HTERT RPE-1 (cell line): ENCODE results near the gene TCP11L2.
"Not testable (repeated sequence)": the region's sequence is repeated elsewhere in the genome, so short reads cannot be mapped to it uniquely, and the experiment has no call there.

Experiments
- in situ Hi-C: fragments of 300-500 bp; cut with MboI; formaldehyde crosslinking; loops from 4 replicates; pipeline ENCODE4 v1.14.3; 2020; ENCODE audit warnings: low sequenced_read_pairs

The TCP11L2 gene

GRCh38 chr12:106341086-106341877 lies 38.7 kb downstream of the TCP11L2 start:
- in situ Hi-C loops: no loop called here

DNA sequence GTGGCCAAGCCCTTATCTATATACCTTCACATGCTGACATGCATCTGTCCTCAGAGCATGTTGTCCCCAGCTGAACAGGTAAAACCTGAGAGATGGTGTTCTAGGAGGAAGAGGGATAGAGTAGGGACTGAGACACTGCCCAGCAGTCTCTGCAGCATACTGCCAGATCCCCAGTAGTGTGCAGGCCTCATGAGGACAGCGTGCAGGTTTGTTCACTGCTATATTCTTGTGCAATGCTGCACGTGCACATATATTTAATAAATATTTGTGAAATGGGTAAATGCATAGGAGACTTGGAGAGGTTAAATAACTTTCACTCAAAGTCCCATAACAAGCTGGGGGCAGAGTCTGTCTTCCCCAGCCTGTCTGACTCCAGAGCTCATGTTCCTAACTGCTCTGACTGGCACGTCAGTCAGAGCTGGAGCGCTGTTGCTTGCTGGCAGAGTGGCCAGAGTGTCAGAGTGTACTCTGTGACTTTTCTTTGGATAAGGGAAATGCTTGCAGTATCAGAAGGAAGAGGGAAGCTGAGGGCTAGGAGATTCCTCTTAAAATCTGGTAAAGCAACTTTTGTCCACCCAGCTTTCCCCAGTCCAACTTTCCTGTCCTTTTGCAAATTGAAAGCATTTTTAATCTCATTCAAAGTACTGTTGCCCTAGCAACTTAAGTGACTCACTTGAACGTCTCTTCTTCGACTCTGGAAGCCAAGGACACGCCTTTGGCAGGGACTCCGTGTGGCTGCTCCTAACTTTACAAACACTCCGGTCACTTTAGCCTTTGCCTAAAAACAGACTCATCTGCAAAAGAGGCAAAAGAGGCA lies 40.1 kb downstream of the TCP11L2 start:
- in situ Hi-C loops: no loop called here

DNA sequence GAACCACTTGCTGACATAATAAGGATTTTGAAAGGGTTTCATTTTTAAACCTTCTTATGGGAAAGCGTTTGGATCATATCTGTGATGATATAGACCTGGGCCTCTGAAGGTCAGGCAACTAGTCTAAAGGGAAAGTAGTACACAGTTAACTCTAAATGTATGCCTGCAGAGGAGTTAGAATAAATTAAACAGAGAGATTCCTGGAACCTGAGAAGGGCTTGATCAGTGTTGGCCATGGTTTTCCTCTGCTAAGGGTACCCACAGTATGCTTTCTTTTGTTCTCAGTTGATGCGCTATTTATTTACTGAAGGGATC lies 40.6 kb downstream of the TCP11L2 start:
- in situ Hi-C loops: no loop called here

- in situ Hi-C loops: no loop called here
These were observed 41.6 kb downstream of the TCP11L2 start for GRCh38 chr12:106344131-106344530.

- in situ Hi-C loops: no loop called here
These were observed 43.2 kb downstream of the TCP11L2 start for GRCh38 chr12:106345746-106346145.

DNA sequence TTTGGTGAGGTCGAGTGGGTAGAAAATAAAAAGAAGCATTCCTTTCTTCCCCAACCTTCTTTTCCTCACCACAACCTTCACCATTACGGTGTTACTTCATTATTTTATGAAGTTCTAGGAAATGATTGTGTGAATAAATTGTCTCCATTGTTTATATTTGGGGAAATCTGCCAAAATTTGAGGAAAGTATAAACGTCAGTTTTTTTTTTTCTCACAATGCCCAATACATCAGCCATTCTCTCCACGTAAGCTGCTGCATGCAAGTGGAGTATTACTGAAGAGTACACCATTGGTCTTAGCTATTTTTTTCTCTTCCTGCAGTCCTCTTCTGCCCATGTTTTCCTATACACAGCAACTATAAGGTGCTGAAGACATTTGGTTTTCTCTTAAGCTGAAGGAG lies 45.9 kb downstream of the TCP11L2 start:
- in situ Hi-C loops: no loop called here

DNA sequence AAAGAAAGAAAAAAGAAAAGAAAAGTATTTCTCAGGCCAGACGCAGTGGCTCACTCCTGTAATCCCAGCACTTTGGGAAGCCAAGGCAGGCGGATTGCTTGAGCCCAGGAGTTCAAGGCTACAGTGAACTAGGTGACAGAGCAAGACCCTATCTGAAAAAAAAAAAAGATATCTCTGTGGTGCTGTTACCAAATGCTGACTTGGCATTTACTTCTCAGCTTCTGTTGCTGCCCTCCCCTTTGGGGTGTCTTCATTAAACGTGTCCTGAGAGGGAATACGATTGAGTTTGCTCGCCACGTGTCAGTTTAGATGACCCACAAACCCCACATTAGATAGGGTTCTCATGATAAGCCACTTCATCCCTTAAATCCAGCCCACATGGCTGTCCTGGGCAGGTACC lies 50.6 kb downstream of the TCP11L2 start:
- in situ Hi-C loops: no loop called here

GRCh38 chr12:106357549-106358395 lies 55.2 kb downstream of the TCP11L2 start, which contains the start of gene POLR3B:
Gene POLR3B, plus strand, starts transcription at chr12:106357748. Its CDS starts 132 bp downstream, at chr12:106357880.
- in situ Hi-C loops: no loop called here

DNA sequence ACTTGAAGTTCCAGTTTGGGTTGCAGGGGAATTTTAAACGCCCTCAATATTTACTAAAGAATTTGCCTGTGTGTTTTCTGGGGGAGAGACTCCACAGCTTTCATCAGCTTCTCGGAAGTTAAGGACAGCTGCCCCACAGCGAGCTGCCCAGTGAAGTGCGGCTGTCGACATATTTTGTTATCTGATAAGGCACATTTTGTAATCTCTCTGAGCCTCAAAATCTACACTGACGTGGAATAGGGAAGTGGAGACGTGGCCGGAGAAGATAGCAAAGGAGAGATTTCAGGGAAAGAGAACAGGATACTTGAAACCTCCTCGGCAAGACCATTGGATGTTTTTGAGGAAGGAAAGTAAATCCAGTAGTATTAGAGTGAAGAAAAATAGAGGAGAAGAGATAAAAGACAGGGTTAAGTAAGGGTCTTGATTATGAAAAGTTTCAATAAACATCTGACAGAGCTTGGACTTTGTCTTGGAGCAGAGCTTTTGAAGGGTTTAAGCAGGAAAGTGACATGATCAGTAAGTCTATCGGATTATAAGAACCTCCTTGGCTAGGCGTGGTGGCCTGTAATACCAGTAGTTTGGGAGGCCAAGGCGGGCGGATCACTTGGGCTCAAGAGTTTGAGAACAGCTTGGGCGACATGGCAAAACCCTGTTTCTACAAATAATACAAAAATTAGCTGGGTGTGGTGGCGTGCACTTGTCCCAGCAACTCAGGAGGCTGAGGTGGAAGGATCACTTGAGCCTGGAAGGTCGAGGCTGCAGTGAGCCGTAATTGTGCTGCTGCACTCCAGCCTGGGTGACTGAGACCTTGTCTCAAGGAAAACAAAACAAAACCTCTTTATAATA lies 56.1 kb downstream of the TCP11L2 start:
- in situ Hi-C loops: no loop called here

DNA sequence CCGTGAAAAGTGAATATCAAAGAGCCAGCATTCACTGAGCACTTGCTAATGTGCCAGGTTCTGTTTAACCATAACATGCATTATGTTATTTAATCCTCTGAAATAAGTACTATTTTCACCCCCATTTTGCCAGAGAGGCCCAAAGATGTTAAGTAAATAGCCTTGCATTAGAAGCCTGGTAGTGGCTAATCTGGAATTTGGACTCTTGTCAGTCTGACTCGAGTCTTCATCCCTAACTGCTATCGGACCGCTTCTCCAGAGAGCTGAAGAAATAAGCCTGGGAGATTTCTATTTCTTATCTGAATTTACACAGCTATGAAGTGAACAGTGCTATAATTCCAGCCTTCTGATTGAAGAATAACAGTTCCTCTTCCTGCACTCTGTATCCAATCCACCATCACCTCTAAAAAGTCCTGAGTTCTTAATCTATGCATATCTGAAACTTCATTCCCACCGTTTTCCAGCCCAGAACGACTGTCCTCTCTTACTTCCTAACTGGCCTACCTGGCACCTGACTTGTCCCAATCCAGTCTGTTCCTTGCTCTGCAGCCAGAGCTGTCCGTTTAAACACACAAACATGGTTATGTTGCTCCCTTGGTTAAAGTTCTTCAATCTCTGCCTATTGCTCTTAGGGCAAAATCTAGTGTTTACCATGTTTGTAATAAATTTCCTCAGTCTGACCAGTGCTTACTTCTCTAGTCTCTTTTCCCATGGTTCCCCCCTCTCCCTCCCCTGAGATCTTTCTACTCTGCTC lies 57.3 kb downstream of the TCP11L2 start:
- in situ Hi-C loops: no loop called here

- in situ Hi-C loops: no loop called here
These were observed 58.0 kb downstream of the TCP11L2 start for GRCh38 chr12:106360400-106360994.

DNA sequence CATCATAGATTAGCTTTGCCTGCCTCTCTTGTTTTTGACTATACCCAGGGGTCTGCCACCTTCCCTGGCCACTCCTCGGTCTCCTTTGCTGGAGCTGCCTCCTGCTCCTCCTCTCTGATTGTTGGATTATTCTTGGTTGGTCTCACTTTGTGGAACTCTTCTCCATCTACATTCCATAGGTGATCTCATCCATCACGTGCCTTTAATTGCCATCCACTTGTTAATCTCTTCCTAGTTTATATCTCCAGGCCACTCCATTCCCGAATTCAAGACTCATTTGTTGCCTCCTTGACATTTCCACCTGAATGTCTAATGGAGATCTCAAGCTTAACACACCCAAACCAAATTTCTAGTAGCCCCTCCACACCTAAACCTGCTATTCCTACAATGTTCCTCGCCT lies 60.4 kb downstream of the TCP11L2 start:
- in situ Hi-C loops: no loop called here

DNA sequence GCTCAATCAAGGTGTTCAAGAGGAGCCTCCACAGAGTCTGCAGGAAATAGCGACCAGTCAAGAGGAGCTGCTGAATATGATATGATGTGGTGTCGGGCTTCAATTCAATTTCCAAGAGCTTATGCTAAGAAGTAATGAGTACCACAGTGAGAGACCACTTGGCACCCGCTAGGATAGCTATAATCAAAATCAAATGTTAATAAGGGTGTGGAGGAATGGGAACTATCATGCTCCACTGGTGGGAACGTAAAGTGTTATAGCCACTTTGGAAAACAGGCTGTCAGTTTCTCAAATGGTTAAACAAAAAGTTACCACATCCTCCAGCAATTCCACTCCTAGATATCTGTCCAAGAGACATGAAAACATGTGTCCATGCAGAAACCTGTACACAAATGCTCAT lies 61.7 kb downstream of the TCP11L2 start:
- in situ Hi-C loops: no loop called here

DNA sequence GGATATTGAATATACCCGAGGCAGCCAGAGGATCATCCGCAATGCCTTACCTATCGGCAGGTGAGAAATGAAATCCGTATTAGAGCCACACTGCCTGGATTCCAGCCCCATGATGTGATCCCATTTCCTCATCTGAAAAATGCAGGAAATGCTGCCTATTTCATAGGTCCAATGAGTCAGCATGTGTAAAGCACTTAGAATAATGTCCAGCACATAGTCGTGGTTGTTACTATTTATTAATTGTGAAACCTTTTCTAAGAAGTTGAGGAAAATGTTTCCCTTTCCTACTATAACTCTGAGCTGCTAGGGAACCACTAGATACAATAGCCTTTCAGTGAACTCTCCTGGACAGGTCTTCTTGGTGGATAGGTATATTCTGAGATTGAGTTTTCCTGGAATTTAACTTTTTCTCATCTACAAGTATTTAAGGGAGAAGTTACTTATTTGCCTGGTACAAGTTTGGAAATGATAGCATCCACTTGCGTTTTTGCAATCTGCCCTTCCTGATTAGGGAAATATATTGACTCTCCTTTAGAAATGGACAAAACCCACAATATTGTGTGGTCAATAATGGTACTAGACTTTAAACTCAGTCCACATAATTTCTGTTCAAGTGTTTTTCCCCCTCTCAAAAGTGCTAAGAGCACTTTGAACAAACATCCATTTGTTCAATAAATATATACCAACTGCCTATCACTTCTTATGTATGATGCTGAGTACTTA lies 67.3 kb downstream of the TCP11L2 start:
- in situ Hi-C loops: no loop called here

- in situ Hi-C loops: no loop called here
These were observed 76.3 kb downstream of the TCP11L2 start for GRCh38 chr12:106378788-106379187.

DNA sequence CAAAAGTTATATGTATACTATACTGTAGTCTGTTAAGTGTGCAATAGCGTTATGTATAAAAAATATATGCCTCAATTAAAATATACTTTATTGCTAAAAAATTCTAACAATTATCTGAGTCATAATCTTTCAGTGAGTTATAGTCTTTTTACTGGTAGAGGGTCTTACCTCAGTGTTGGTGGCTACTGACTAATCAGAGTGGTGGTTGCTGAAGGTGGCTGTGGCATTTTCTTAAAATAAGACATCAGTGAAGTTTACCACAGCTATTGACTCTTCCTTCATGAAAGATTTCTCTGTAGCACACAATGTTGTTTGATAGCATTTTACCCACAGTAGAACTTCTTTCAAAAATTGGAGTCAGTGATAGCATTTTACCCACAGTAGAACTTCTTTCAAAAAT lies 78.4 kb downstream of the TCP11L2 start:
- in situ Hi-C loops: no loop called here

- in situ Hi-C loops: not testable (repeated sequence)
These were observed 79.3 kb downstream of the TCP11L2 start for GRCh38 chr12:106381866-106382265.

GRCh38 chr12:106386813-106387535 lies 84.4 kb downstream of the TCP11L2 start:
- in situ Hi-C loops: no loop called here
